ENCODE data around the gene SACS.
"Not testable (repeated sequence)": the region's sequence is repeated elsewhere in the genome, so short reads cannot be mapped to it uniquely, and the experiment has no call there.

The SACS gene

DNA sequence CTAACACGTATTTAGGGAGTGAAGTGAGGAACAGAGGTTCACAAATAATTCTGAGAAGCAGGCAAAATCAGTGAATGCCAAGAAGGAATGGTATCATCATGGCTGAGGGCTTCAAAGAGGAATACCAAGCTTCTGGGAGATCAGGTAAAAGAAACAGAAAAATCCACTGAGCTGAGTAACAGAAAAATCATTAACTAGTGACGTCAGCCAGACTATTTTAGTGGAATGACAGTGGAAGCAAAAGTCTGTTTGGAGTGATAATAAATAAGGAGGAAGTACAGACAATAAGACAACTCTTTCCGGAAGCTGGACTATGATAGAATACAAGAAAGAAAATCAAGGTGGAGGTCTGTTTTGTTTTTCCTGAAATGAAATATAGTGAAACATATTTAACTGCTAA is 83.5 kb downstream of the SACS start:
- no peak for DNase-seq

DNA sequence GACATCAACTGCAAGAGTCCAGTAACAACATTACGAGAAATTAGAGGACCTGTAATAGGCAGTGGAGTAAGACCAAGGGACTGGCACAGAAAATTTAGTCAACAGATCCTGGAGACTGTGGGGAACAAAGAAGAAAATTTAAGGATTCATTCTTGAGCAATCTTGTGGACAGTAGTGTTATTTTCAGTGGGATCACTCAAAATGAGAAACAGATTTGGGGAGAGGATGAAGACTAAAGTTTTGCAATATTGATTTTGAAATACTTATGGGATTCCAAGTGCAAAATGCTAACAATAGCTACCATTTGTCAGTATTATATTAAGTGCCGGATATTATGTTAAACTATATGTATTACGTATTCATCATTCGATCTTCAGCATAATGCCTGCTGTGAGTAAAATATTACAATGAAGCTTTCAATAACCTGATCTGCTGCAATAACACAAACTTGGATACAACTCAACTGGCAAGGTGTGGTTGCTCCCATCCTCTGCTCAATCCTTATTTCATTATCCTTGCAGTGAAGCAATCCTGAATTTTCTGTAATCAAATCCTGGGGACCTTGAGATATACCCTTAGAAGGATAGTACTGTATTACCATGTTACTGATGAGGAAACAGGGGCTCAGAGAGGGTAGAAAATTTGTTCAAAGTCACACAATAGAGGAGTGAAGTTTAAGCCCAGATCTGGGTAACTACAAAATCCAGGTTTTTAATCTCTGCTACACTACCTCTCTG is 84.2 kb downstream of the SACS start:
- no peak for DNase-seq

DNA sequence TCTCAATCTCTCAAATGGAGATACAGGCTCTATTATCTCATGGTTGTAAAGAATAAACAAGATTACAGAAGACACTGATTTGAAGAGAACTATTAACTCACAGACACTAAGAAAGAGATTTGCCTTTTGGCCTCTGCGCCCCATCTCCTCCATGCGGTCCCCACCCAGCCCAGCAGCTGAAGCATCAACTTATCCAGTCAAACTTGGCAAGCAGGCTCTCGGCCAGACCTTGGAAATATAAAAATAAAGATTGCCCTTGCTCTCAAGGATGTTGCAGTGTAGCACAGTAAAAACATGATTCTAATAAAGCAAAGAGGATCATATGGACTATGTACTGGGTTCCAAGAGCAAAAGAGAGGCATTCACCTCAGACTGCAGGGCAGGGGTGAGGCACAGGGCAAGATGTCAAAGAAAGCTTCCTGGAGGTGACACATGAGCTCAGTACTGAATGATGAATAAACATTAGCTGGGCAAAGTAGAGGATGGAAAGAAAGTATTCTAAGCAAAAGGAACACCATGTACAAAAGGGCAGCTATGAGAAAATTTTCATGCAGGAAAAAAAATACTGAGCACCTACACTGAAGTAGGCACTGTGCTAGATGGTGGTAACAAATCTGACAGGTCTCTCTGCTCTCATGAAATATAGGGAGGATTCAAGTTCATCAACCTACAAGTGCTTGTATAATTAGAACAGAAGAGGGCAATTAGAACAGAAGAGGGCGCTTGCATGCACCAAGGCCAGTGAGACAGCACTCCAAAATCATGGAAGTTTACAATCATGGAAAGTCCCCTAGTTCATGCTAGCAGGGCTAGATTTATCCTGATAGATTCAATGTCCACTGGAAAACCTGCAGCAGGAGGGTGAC is 85.0 kb downstream of the SACS start:
- no peak for DNase-seq

DNA sequence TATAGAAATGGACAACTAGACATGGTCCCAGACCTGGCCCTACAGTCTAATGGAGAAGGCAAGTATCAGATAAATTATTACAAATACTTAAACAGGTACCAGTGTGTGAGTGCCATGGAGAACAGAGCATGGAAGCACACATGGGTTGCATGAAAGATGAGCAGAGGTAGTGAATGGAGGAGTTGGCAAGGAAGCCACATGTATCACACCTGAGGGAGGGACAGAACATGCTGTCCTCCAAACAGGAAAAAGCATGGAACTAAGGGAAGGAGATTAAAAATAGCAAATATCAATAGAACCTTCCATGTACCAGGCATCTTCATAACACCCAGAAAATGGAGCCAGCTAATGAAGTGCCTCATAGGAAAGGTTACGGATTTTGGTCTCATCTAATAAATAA is 85.9 kb downstream of the SACS start:
- no peak for DNase-seq

DNA sequence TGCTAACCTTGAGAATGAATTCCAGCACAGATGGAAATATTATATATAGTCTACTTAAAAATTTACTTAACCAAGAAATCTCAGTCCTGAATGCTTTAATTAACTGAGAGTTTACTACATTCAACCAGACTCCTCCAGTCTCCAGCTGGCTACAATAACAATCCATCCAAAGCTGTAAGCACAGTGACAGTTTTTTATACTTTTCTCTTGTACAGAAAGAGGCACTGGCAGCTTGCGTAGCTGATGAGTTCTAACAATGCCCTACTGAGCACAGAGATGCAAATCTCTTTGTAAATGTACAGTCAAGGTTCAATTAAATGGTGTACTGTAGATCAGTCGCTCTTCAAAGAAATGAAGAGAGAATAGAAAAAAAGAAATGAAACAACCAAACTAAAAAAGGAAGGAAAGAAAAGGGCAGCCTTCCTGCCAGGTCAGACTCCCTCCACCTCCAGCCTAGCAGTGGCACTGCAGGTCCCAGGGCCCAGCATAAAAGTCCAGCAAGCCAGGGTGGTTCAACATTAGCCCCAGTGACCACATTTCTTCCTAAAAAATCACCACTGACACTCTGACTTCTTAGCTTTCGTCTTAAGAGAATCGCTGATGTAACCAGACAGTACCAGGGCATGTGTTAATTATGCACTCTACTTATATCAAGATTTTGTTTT is 88.4 kb downstream of the SACS start:
- no peak for DNase-seq

DNA sequence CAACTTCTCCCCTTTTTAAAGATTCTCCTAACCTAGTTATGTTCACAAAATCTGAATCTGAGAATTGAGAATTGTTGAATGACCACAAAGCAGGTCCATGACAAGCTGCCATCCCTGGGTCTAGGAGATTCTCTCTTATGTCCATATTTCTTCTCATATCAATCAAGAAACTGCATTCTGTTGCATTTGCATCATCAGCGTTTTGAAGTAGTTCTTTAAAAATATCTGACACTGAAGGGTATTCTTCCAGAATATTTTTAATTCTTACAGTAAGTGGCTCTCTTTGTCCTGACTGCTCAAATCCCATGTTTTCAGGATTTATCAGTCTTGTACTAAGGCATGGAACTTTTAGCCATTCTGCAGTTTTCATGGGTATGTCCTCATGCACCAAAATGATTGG is 94.3 kb downstream of the SACS start:
- DNase-seq, result no peak

DNA sequence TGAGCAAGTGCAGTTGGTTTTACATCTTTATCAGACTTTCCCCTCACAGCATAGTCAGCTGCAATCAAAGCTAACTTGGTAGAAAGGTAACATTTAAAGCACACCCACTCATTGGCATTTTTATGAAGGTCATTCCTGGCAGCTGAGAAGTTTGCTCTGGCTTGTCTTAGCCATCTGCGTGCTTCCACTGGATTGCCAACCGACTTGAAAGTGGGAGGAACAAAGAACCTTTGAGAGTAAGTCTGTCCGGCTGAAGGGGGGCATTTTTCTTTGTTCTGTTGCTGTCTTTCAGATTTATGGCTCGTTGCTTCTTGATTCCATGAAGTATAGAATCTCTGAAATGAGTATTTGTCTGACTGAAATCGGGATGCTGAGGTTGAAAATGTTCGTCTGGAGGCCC is 103.1 kb downstream of the SACS start:
- DNase-seq, result no peak

DNA sequence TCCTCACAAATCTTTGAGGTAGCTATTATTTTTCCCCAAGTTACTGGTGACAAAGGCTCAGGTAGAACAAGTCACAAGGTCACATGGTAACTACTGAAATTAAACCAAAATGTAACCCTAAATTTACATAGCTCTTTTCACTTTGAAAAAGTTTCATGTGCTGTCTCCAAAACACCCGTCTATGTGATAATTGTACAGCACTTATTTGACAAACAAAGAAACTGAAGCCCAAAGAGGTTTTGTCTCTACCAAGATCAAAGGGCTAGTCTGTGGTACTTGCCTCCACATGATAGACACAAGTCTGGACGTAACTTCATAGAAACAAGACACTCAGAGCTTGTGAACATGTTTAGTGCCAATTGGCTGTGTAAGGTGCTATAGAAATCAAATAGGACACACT is 108.3 kb downstream of the SACS start:
- no peak for DNase-seq

DNA sequence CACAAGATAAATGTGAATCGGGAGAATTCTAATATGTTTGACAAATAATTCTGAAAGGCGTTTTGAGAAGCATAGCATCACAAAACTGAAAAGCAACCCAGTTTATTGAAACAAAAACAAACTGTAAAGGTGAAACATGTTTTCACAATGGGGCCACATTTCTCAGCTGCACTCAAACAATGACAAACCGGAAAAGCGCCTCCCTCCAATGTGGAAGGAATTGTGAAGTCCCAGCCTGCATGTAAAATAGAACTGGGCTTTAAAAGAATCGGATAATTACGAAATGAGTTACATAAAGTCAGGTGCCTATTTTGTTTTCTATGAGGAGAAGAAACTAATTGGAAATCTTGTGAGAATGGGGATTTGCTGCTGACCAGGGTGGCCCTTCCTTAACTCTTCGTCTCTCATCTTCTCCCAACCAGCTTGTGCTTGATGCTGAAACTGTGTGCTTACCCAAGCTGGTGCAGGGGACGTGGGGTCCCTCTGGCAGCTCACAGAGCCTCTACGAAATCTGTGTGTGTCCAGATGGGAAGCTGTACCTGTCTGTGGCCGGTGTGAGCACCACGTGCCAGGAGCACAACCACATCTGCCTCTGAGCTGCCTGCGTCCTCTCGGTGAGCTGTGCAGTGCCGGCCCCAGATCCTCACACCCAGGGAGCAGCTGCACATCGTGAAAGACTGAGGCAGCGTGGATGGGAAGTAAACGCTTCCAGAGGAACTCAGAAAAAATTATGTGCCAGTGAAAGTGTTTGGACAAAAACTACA is 109.4 kb downstream of the SACS start:
- no peak for DNase-seq

DNA sequence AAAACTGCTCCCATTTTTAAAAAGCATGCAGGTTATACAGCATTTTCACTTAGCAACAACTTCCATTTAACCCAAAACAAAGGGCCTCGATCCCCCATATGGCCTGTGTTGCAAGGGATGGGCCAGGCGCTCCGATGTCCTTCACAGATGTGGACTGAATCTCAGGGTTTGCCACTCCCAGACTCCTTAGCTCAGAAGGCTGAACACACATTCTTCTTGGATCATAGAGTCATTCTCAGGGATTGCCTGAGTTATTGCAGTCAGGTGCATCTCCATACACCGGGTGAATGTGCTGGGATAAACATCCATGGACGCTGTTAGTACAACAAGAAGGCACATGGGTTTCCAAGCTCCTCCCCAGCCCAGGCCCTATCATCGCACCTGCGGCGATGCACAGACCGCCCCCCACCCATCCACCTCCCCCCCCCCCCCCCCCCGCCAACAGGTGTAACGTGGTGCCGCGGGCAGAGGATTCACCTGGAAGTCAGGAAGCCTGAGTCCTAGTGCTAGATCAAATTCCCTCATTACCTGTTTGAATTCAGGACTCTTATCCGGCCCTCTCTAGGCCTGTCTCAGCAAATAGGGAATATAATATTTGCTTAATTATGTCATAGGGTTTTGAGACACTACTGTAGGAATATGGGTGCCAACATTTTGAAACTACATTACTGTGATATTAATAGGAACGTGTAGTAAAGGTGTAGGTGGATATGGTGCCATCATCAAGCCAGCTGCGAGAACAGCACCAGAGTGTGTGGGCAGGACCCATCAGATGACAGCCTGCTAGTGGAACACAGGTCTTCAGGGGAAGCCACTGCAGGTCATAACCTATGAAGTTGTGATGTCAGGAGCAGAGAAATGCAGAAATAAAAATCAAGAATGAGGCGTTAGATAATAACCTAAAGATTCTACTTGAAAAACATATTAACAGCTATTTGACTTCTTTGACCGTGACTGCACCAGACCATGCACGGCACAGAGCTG is 110.9 kb downstream of the SACS start:
- no peak for DNase-seq

DNA sequence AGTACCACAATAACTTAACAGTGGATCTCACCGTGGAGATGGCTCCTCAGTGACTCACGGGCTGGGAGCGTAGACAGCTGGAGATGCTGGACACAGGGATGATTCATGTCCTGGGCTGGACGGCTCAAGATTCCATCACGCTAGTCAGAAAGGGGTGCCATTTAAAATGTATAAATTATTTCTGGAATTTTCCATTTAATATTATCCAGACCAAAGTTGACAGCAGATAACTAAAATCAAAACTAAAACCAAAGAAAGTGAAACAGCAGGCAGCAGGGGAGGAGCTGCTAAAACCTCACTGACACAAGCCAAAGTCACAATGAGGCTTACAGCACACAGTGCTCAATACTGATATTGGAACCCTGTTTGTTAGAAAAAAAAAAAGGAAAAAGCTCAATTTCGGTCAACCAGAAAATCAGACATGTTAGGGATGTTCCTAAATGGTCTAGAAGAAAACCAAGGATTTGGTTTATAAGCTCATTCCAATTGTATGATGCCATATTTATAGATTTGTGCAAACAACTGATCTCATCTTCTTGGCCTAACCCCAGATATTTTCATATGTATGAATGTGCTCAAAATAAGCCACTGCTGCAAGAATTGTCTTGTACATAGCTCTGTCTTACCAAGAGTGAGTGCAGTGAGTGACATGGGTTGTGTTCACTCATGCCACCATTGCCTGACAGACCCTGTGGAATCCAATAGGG is 111.8 kb downstream of the SACS start:
- DNase-seq, result no peak

DNA sequence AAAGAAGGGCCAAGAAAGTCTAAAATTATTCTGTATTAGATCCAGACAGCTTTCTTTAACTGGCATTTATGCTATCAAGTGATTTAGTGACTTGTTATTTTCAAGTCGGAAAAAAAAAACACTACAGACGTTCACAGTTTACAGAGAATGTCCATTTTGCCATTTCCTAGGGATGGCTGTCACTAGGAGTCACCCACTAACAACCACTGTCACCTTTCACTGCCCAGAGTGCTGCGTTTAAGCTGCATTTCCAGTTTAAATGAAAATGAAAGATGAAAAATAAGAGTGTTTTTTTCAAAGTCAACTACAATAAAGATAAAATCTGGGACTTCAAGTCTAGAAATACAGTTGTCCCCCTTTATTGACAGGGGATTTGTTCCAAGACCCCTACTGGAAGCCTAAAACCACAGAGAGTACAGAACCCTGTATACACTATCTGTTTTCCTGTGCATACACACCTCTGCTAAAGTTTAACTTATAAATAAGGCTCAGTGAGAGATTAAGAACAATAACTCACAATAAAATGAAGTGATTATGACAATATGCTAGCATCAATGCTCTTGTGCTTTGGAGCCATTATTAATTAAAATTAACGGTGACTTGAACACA is 112.5 kb downstream of the SACS start:
- DNase-seq, result no peak

DNA sequence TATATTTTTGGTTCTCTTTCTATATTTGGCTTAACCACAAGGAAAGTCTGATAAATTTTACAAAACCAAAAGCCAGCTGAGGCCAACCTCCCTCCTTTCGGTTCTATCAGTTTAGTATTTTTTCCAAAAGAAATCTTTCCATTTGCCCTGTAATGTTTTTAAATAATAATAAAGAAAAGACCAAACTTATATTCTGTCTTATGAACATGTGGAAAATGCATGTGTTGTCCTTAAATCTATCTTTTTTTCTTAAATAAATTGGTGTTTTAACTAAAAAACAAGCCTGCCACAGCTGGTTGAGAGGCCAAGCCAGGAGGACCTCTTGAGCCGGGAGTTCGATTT is 113.6 kb downstream of the SACS start:
- no peak for DNase-seq

DNA sequence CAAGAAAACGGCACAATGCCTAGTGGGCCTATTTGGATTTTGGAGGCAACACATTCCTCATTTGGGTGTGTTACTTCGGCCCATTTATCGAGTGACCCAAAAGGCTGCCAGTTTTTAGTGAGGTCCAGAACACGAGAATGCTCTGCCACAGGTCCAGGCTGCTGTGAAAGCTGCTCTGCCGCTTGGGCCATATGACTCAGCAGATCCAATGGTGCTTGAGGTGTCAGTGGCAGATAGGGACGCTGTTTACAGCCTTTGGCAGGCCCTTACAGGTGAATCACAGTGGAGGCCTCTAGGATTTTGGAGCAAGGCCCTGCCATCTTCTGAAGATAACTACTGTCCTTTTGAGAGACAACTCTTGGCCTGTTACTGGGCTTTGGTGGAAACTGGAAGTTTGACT is 118.7 kb downstream of the SACS start:
- not testable (repeated sequence) for DNase-seq

DNA sequence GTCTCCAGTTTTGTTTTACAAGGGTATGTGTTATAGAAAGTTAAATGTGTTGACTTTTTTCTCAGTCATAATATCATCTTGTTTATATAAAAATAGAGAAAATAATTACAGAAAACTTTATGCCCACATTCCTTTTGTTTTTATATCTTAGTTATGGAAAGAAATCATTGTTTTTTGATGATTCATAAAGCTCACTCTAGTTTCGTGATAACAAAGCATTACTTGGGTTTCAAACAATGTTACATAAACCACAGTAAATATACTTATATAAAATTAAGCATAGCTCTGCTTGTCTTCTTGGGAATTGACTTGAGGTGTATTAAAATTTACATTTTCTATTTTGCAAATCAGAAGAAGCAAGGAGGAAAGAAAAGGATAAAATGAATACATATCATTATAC is 140.9 kb downstream of the SACS start:
- no peak for DNase-seq

DNA sequence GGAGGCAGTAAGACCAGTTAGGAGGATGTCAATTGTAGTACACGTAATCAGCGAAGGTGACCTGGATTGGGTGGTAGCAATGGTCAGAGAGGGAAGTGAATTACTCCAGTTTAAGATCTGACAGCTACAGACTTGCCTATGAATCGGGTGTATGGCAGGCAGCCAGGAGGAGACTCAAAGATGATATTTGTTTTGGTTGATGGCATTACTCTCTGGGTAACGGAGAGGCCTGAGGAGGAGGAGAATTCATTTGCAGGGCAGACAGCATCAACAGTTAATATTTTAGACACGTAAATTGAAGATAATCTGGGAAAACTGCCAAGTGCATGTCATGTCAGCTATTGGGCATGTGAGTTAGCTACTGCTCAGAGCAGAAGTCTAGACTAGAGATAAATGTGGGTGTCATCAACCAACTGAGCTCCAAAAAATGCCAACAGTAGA is 143.6 kb downstream of the SACS start:
- DNase-seq, result no peak

DNA sequence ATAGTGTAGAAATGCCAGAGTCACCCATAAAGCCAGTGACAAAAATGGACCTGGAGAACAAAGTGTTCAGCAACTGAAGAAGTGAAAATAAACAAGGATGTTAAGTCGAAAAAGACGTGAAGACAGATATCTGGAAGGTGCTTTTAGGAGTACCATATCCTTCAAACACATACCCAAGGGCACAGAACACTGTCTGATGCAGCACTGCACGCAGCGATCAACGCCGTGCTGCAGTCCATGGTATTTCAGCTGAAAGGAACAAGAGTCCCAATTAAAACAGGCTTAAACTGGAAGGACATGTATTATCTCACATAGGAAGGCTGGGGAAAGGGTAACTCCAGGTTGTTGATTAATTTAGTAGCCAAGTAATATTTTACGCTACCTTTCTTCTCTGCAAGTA is 144.5 kb downstream of the SACS start:
- DNase-seq, result no peak

DNA sequence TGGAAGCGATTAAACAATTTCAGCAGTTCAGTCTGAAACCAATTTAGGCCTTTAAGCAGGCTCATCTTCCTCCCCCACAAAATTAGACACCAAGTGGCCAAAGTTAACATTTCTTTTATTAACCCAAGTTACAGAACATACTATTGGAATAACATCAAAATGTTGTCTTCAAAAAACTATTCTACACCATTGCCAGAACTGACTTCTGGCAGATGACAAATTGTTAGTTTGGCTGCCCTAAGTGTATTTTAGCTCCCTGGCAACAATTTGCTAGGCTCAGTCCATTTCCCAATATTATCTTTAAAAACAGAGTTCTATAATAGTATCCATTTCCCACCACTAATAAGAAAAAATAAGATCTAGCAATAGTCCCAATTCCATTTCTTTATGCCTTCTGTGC is 144.9 kb downstream of the SACS start:
- no peak for DNase-seq

DNA sequence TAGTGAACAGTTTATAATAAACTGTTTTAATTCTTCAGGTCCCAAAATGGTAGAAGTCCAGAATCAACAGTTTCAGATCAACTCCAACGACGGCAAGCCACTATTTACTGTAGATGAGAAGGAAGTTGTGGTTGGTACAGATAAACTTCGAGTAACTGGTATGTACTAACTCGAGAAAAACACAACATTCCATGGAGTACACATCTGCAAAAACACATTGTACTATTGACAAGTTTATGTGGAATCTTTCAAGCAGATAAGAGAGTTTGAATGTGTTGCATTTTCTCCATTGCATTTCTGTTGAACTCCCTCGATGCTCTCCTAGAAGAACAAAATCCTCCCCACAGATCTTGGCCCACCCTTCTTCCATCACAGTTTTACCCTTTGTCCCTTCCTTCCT is 154.2 kb downstream of the SACS start:
- no peak for DNase-seq
